BE2C (cell line): Measurements from ENCODE around the gene XRCC6.
A peak's percentile ranks its signal among the peaks of the same experiment; 100 is the strongest.

Experiments used
- DNase-seq: peaks from one replicate; pipeline ENCODE4 v3.0.0-alpha.2; 2020
- H3K27me3 ChIP-seq: fragments of 250-450 bp; sonication (Bioruptor Pico); 2 replicates; pipeline ENCODE4 v1.5.1; 2020; ENCODE audit warnings: mild to moderate bottlenecking
- H3K36me3 ChIP-seq: fragments of 250-450 bp; sonication (Bioruptor Pico); 2 replicates; pipeline ENCODE4 v1.5.1; 2020; ENCODE audit warnings: mild to moderate bottlenecking
- H3K4me1 ChIP-seq: fragments of 250-450 bp; sonication (Bioruptor Pico); 2 replicates; pipeline ENCODE4 v1.5.1; 2020
- H3K4me3 ChIP-seq: 2 replicates; pipeline ENCODE4 v1.5.1; 2011; ENCODE audit warnings: low read depth, low read length
- H3K9me3 ChIP-seq: fragments of 250-450 bp; sonication (Bioruptor Pico); 2 replicates; pipeline ENCODE4 v1.5.1; 2020
- TF ChIP-seq, protein P1 (sequence below): IDR thresholded peaks from 2 replicates; pipeline ENCODE4 v1.5.1; 2012; ENCODE audit warnings: mild to moderate bottlenecking, low read depth, low read length

XRCC6 gene

GRCh38 chr22:41576877-41577276 is 44.2 kb upstream of the XRCC6 start:
- TF ChIP-seq, protein P1, sequence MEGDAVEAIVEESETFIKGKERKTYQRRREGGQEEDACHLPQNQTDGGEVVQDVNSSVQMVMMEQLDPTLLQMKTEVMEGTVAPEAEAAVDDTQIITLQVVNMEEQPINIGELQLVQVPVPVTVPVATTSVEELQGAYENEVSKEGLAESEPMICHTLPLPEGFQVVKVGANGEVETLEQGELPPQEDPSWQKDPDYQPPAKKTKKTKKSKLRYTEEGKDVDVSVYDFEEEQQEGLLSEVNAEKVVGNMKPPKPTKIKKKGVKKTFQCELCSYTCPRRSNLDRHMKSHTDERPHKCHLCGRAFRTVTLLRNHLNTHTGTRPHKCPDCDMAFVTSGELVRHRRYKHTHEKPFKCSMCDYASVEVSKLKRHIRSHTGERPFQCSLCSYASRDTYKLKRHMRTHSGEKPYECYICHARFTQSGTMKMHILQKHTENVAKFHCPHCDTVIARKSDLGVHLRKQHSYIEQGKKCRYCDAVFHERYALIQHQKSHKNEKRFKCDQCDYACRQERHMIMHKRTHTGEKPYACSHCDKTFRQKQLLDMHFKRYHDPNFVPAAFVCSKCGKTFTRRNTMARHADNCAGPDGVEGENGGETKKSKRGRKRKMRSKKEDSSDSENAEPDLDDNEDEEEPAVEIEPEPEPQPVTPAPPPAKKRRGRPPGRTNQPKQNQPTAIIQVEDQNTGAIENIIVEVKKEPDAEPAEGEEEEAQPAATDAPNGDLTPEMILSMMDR, result peak; percentile 94
- Histone ChIP-seq H3K4me1 (no peaks in the 10 kb centered on the region; the same call in none of the 2 replicates), H3K27me3 (no peaks in the 10 kb centered on the region), H3K36me3 (no peaks in the 10 kb centered on the region), H3K9me3 (no peaks in the 10 kb centered on the region), H3K4me3 (no peak overlapping the region)
- peak; percentile 84 for DNase-seq

DNA sequence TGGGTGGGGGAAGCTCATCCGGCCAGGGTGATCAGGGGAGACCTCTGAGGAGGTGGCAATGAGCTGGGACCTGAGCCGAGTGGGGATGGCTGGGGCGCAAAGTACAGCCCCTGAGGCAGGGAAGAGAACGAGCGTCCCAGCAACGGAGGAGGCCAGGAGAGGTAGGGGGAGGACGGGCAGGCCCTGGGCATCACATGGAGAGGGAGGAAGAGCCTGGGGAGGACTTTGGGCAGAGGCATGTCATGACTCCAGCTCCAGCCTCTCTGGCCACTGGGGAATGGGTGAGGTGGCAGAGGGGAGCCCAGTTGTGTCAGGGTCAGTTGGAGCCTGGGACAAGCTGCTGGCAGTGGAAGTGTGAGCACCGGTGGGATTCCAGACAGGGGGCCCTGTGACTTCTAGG is 43.0 kb upstream of the XRCC6 start:
- DNase-seq, result no peak
- Histone ChIP-seq H3K4me1 (no peaks in the 10 kb centered on the region; the same call in none of the 2 replicates), H3K27me3 (no peaks in the 10 kb centered on the region), H3K36me3 (0 out of 2 replicates have a peak, but pooled peaks cover 3% of the 10 kb centered on the region), H3K4me3 (no peak overlapping the region), H3K9me3 (no peaks in the 10 kb centered on the region)
- TF ChIP-seq, protein P1, result no peak

DNA sequence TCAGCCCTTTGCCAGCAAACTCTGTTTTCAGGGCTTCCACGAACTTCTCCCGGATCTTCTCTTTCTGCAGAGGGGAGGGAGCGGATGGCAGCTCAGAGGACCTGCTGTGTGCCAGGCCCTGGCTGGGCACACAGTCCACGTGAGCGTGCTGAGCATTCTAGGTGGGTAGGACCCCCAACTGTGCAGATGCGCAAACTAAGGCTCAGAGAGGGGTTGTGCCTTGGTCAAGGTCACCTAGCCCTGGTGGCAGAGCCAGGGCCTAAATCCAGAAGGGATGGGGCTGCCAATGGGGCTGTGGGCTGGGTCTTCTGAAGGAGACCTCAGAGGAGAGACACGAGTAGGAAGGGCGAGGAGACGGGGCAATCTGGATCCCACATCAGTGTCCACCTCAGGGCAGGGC is 42.3 kb upstream of the XRCC6 start:
- DNase-seq, result no peak
- Histone ChIP-seq H3K4me3 (no peak overlapping the region), H3K9me3 (no peaks in the 10 kb centered on the region), H3K36me3 (0 out of 2 replicates have a peak, but pooled peaks cover 3% of the 10 kb centered on the region), H3K27me3 (no peaks in the 10 kb centered on the region), H3K4me1 (no peaks in the 10 kb centered on the region; the same call in none of the 2 replicates)
- TF ChIP-seq, protein P1, result no peak

DNA sequence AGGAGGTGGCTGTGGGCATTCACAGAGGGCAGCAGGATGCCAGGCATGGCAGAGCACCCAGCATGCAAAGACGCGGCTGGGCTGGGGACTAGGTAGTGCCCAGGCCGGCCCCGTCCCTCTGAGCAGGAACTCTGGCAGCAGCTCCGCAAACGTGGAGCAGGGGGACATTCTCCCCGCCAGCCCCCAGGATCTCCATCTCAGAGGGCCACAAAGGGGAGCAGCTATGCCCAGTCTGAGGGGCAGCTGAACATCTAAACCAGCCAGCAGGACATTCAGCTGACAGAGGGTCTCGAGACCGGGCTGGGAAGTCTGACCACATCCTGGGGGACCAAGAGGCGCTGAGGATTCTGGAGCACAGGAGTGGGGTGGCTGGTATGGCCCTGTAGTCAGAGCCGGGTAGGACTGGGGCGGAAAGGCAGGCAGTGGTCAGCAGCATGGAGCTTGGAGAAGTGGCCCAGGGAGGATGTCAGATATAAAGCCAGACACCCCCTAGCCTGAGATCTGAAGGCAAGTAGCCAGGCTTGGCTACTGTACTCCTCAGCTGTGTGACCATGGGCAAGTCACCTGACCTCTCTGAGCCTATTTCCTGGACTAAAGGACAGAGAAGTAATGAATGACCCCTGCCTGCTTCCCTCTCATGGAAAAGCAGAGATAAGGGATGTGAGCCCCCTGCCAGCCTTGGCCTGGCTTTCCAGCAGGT is 41.6 kb upstream of the XRCC6 start:
- TF ChIP-seq, protein P1, result no peak
- H3K27me3 ChIP-seq, result no peaks in the 10 kb centered on the region
- H3K4me3 ChIP-seq, result no peak overlapping the region
- H3K36me3 ChIP-seq, result 0 out of 2 replicates have a peak, but pooled peaks cover 3% of the 10 kb centered on the region
- no peaks in the 10 kb centered on the region; the same call in 1 of the 2 replicates for H3K4me1 ChIP-seq
- DNase-seq, result no peak
- no peaks in the 10 kb centered on the region for H3K9me3 ChIP-seq

- TF ChIP-seq, protein P1, result no peak
- Histone ChIP-seq H3K4me3 (no peak overlapping the region), H3K4me1 (no peaks in the 10 kb centered on the region; the same call in 1 of the 2 replicates), H3K27me3 (no peaks in the 10 kb centered on the region), H3K9me3 (no peaks in the 10 kb centered on the region), H3K36me3 (0 out of 2 replicates have a peak, but pooled peaks cover 3% of the 10 kb centered on the region)
- DNase-seq, result no peak
Measured at GRCh38 chr22:41579997-41580355, 41.1 kb upstream of the XRCC6 start.

DNA sequence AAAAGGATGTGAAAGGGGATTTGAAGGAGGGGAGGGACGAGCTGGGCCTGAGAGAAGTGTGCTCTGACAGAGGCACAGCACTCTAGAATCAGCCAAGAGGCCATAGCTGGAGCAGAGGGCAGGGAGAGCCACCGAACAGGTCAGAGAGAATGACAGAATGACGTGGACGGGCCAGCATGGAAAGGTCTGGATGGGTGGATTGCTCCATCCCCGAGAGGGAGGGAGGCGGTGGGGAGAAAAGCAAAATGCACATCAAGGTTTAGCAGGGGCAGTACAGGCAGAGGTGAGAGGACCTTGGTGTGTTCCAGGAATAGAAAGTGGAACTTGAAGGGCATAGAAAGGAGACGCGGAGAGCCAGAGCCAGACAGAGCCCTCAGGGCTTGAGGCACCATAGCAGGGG is 38.4 kb upstream of the XRCC6 start:
- Histone ChIP-seq H3K4me3 (no peak overlapping the region), H3K4me1 (no peaks in the 10 kb centered on the region), H3K27me3 (no peaks in the 10 kb centered on the region), H3K36me3 (0 out of 2 replicates have a peak, but pooled peaks cover 3% of the 10 kb centered on the region), H3K9me3 (no peaks in the 10 kb centered on the region)
- TF ChIP-seq, protein P1, result no peak
- no peak for DNase-seq
